Posterior vena cava (tissue), 2 donors: ENCODE results near the gene PSMB1. TPM values are rescaled to one million over a fixed set of nuclear protein-coding genes. Genes with fewer than 3 reads are reported as not detected.
"Not testable (repeated sequence)": the region's sequence is repeated elsewhere in the genome, so short reads cannot be mapped to it uniquely, and the experiment has no call there.

Experiments used
- DNase-seq: peaks from one replicate; pipeline ENCODE4 v3.0.0-alpha.2; 2020; ENCODE audit warnings: low spot score
- intact Hi-C, 2 donors: fragments of 100-400 bp; cut with DNase I; formaldehyde crosslinking; loops; one replicate each; pipeline versions ENCODE4 v1.14.1 to v1.14.2; 2022 to 2023
- total RNA-seq, 2 donors: library from RNA; stranded (reverse); fragmentation: NEBNext Ultra II Directional; extraction: Animal tissue kit (Norgen Biotek cat#: 25700); gene quantifications; one replicate each; pipeline ENCODE4 v1.2.1, GENCODE V29; 2021
- donor health status: DM: yes; HTN: yes; CAD: no.
- donor health status: DM: yes; HTN: yes; CAD: no.

Gene PSMB1
- total RNA-seq, 2 donors from 2014 or later = 116 to 128 TPM

GRCh38 chr6:170508275-170508674 is 44.8 kb downstream of the PSMB1 start:
- DNase-seq, intact Hi-C loops: not testable (repeated sequence)

GRCh38 chr6:170507728-170508127 is 45.4 kb downstream of the PSMB1 start:
- DNase-seq, intact Hi-C loops: not testable (repeated sequence)

- DNase-seq = no peak
- intact Hi-C loops = no loop called here
These were observed 46.7 kb downstream of the PSMB1 start for GRCh38 chr6:170506446-170506845.

- intact Hi-C loops = no loop called here
- DNase-seq = no peak
These were observed 47.8 kb downstream of the PSMB1 start for GRCh38 chr6:170505306-170505705.

- intact Hi-C loops = no loop called here
- no peak for DNase-seq
These were observed 48.6 kb downstream of the PSMB1 start for GRCh38 chr6:170504479-170504878.

GRCh38 chr6:170503414-170503761 is 49.7 kb downstream of the PSMB1 start:
- intact Hi-C loops = no loop called here
- DNase-seq = no peak

GRCh38 chr6:170502733-170503413 is 50.2 kb downstream of the PSMB1 start:
- DNase-seq, intact Hi-C loops: not testable (repeated sequence)

GRCh38 chr6:170502268-170502667 is 50.8 kb downstream of the PSMB1 start:
- DNase-seq, intact Hi-C loops: not testable (repeated sequence)

- intact Hi-C loops = no loop called here
These were observed 52.0 kb downstream of the PSMB1 start for GRCh38 chr6:170500955-170501590.

GRCh38 chr6:170497841-170498301 is 55.2 kb downstream of the PSMB1 start:
- intact Hi-C loops = no loop called here
- no peak for DNase-seq

More at GRCh38 chr6:170500955-170501590, 52.0 kb downstream of the PSMB1 start:
- no peak for DNase-seq

GRCh38 chr6:170493354-170493753 is 59.8 kb downstream of the PSMB1 start:
- intact Hi-C loops = no loop called here
- DNase-seq = no peak

GRCh38 chr6:170490259-170490658 is 62.8 kb downstream of the PSMB1 start:
- DNase-seq = no peak
- intact Hi-C loops = no loop called here

GRCh38 chr6:170489836-170490235 is 63.3 kb downstream of the PSMB1 start:
- intact Hi-C loops = no loop called here
- DNase-seq = no peak

- no peak for DNase-seq
- intact Hi-C loops = no loop called here
These were observed 65.3 kb downstream of the PSMB1 start for GRCh38 chr6:170487707-170488329.

- intact Hi-C loops = no loop called here
- no peak for DNase-seq
These were observed 67.9 kb downstream of the PSMB1 start for GRCh38 chr6:170485159-170485558.

Other genes with a start within 250 kb of the PSMB1 start
- 10 to 100 TPM; 18.7 to 25.3 TPM for gene FAM120B, start 246.5 kb downstream of the PSMB1 start, total RNA-seq
- gene TBP, start 1.1 kb upstream of the PSMB1 start, total RNA-seq = 10 to 100 TPM in 1 of 2 donors, 1 to 10 TPM in 1; 9.7 to 13.1 TPM
- 10 to 100 TPM; 33.6 to 40.7 TPM for gene PDCD2, start 31.3 kb upstream of the PSMB1 start, total RNA-seq